ENCODE measurements around the gene PLN. TPM values are rescaled to one million over a fixed set of nuclear protein-coding genes. Genes with fewer than 3 reads are reported as not detected.

PLN gene
- polyA plus RNA-seq, 1 of the 3 experiments (the other 2 are of a cell fraction): not detected

- TF ChIP-seq CTCF (IDR thresholded peaks at IDR 0.05): peak; percentile 63
- TF ChIP-seq RFX5 (IDR thresholded peaks at IDR 0.05; ENCODE audit: low read length): no peak
Observed at GRCh38 chr6:118580585-118581419, 32.7 kb downstream of the PLN start (continued).

- ChIA-PET CTCF (interaction anchor here (0.6 to 2.1 kb wide), 22 partner anchors 9 to 1133 kb away, joined by 3 to 38 read pairs (median 4); no protein-coding TSS in a partner anchor), POLR2A (no interaction called here)
- H3K36me3 ChIP-seq (replicated peaks in 1 of 2; ENCODE audit: control insufficient read depth in 1 of 2, insufficient read depth in 2 of 2, low read length in 1 of 2): no peaks in the 10 kb centered on the region
- no peak for DNase-seq
- no peaks in the 10 kb centered on the region for H3F3A ChIP-seq (replicated peaks; ENCODE audit: insufficient read depth)
- TF ChIP-seq GABPA (IDR thresholded peaks at IDR 0.05; ENCODE audit: low read depth): no peak
- TF ChIP-seq PBX3 (IDR thresholded peaks at IDR 0.05): no peak
- TF ChIP-seq IRF3 (IDR thresholded peaks at IDR 0.05; ENCODE audit: low read depth, low read length): no peak
- TF ChIP-seq RAD21 (IDR thresholded peaks at IDR 0.05; ENCODE audit: low read length): no peak
- TF ChIP-seq FOSL2 (IDR thresholded peaks at IDR 0.05; ENCODE audit: borderline replicate concordance, low read depth): no peak
- no peak for TF ChIP-seq USF1 (IDR thresholded peaks at IDR 0.05; ENCODE audit: borderline replicate concordance, low read depth)
- no peak for TF ChIP-seq TCF12 (IDR thresholded peaks at IDR 0.05)
- no peak for TF ChIP-seq SMC3 (IDR thresholded peaks at IDR 0.05; ENCODE audit: low read depth, low read length)
- TF ChIP-seq CHD2 (IDR thresholded peaks at IDR 0.05; ENCODE audit: low read length, partially characterized antibody): no peak
- no peak for TF ChIP-seq NRF1 (IDR thresholded peaks at IDR 0.05; ENCODE audit: low read depth, low read length)
- TF ChIP-seq RXRA (IDR thresholded peaks at IDR 0.05; ENCODE audit: borderline replicate concordance, low read depth): no peak
- no peak for TF ChIP-seq ZBTB33 (IDR thresholded peaks at IDR 0.05; ENCODE audit: borderline replicate concordance, low read depth)
- TF ChIP-seq MAX (IDR thresholded peaks at IDR 0.05; ENCODE audit: low read depth): no peak
- no peak for TF ChIP-seq ELF1 (IDR thresholded peaks at IDR 0.05)
- no peaks in the 10 kb centered on the region for H3K79me2 ChIP-seq (ENCODE audit: insufficient read depth)
- H4K20me1 ChIP-seq (ENCODE audit: insufficient read depth): no peaks in the 10 kb centered on the region
- H3K9ac ChIP-seq: no peak overlapping the region
- H3K27ac ChIP-seq (ENCODE audit: low read depth in 2 of 2, low read length in 1 of 2): no peak overlapping the region
- no peaks in the 10 kb centered on the region for H3K4me1 ChIP-seq (ENCODE audit: control insufficient read depth in 1 of 2, insufficient read depth in 2 of 2, low read depth in 1 of 2, low read length in 1 of 2)
- no peak overlapping the region for H3K4me2 ChIP-seq
- WGBS (ENCODE audit: low lambda C conversion rate): 94% methylated on average over 4 of the region's 5 CpGs
- no peaks in the 10 kb centered on the region for H3K9me2 ChIP-seq
- H3K27me3 ChIP-seq (ENCODE audit: insufficient read depth): no peaks in the 10 kb centered on the region
- no peak overlapping the region for H2AFZ ChIP-seq (ENCODE audit: low read depth)
- H3K4me3 ChIP-seq (ENCODE audit: low read depth in 2 of 2, low read length in 1 of 2): no peak overlapping the region
- H3K9me3 ChIP-seq: 0 out of 2 replicates have a peak, but pooled peaks cover 7% of the 10 kb centered on the region
Observed at GRCh38 chr6:118581489-118581959, 33.4 kb downstream of the PLN start.

All from SK-N-SH (cell line).